C4-2B (cell line): ENCODE results near the gene FBXL4.
A peak's percentile ranks its signal among the peaks of the same experiment; 100 is the strongest.

Experiments
- H3K27ac ChIP-seq: fragments of 450-650 bp; 2 replicates; pipeline ENCODE4 v1.5.1; 2017
- ZFX ChIP-seq: fragments of 450-650 bp; IDR thresholded peaks from 2 replicates; pipeline ENCODE4 v1.6.1; 2017
- TF ChIP-seq, protein P1 (sequence below): fragments of 450-650 bp; conservative IDR thresholded peaks from 2 replicates; pipeline ENCODE4 v1.5.1; 2017; ENCODE audit warnings: mild to moderate bottlenecking

FBXL4 gene

DNA sequence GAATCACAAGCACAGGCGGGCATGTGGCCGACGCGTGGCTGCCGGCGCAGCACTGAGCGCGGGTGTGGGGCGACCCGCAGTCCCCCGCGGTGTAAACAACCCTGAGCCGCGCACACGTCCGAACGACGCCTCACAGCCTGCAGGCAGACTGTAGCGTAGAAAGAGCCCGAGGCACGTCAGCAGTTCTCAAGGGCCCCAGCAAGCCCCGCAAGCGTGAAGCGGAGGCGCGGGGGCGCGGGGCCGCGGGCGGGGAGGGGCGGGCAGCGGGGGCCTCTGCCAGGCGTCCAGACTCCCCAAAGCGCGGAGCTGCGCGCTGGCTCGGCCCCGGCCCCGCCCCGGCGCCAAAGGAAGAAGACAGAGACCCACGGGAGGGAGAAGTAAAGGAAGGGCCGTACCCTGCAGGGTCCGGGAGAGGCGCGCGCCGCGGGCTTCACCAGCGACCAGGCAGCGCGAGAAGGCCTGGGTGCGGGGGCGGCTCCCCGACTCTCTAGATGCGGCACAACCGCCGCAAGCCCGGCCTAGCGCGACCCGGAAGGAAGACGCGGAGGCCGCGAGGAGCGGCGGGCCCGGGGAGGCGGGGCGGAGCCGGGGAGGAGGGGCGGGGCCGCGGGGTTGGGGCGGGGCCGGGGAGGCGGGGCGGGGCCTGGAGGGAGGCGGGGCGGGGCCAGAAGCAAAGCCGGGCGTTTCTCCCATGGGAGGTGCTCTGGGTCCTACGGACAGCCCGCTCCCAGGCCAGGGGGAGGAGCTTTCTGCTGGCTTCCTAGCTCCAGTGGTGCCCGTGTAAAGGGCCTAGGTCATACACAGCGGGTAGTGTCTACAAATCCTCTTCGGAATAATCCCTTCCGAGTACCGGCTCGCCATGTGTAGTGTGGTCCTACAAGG is at the start of gene FBXL4:
Gene FBXL4 (minus strand): TSS at position 536 of the 882 bp plus-strand sequence. CDS start 20,958 bp downstream, outside the sequence.
- peak within 1 kb of the TSS; percentile 68 for H3K27ac ChIP-seq
- TF ChIP-seq, protein P1, sequence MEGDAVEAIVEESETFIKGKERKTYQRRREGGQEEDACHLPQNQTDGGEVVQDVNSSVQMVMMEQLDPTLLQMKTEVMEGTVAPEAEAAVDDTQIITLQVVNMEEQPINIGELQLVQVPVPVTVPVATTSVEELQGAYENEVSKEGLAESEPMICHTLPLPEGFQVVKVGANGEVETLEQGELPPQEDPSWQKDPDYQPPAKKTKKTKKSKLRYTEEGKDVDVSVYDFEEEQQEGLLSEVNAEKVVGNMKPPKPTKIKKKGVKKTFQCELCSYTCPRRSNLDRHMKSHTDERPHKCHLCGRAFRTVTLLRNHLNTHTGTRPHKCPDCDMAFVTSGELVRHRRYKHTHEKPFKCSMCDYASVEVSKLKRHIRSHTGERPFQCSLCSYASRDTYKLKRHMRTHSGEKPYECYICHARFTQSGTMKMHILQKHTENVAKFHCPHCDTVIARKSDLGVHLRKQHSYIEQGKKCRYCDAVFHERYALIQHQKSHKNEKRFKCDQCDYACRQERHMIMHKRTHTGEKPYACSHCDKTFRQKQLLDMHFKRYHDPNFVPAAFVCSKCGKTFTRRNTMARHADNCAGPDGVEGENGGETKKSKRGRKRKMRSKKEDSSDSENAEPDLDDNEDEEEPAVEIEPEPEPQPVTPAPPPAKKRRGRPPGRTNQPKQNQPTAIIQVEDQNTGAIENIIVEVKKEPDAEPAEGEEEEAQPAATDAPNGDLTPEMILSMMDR = no peak
- TF ChIP-seq ZFX = peak; percentile 77

DNA sequence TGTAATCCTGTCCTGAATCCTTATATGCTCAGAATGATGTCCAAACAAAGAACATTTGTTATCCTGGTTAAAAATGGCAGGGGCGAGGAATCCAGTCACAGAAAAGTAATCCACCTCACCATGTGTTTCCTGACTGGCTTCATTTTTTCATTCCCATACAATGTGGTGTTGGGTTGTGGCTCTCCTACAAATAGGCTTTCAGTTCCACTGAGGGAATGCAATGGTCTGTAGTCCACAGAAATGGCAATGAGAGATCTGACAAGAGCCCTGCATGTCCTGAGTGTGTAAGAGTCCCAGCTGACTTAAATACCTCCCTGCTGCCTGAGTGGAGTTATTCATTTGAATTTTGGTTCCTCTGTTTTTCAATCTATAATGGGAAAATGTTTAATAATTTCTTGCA is 47.4 kb upstream of the FBXL4 start:
- TF ChIP-seq, protein P1 = no peak
- no peak for TF ChIP-seq ZFX
- H3K27ac ChIP-seq = no peak overlapping the region

DNA sequence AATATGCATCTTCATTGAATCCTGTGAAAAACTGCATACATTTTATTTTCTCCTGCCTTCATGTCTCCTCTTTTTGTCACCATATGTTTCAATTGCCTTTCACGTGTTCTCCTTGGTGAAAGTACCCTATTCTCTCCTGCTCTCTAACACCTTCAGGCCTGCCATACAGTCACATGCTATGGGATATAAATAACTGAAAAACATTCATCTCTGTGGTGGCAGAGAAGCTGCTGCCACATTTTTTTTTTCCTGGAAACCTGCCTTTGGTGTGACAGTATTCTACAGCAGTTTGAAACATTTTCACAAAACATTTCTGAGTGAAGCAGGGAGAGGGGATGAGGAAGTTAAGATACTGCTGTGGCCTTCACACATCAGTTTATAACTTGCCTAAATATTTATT is 44.8 kb upstream of the FBXL4 start:
- H3K27ac ChIP-seq = no peak overlapping the region
- TF ChIP-seq, protein P1 = no peak

GRCh38 chr6:98986071-98986615 is 38.4 kb upstream of the FBXL4 start:
- TF ChIP-seq, protein P1 = no peak
- no peak for TF ChIP-seq ZFX
- no peak overlapping the region for H3K27ac ChIP-seq

GRCh38 chr6:98985391-98985790 is 37.6 kb upstream of the FBXL4 start:
- TF ChIP-seq, protein P1 = no peak
- TF ChIP-seq ZFX = no peak
- H3K27ac ChIP-seq = no peak overlapping the region

DNA sequence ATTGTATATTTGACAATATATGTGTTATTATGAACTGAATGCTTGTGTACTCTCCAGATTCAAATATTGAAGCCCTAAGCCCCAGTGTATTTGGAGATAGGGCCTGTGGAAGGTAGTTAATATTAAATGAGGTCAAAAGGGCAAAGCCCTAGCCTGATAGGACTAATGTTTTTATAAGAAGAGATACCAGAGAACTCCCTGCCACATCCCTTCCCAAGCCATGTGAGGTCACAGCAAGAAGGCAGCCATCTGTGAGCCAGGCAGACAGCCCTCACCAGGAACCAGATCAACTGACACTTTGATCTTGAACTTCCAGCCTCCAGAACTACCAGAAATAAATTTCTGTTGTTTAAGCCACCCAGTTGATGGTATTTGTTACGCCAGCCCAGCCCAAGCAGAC is 36.4 kb upstream of the FBXL4 start:
- H3K27ac ChIP-seq = no peak overlapping the region
- TF ChIP-seq ZFX = no peak
- TF ChIP-seq, protein P1 = no peak

DNA sequence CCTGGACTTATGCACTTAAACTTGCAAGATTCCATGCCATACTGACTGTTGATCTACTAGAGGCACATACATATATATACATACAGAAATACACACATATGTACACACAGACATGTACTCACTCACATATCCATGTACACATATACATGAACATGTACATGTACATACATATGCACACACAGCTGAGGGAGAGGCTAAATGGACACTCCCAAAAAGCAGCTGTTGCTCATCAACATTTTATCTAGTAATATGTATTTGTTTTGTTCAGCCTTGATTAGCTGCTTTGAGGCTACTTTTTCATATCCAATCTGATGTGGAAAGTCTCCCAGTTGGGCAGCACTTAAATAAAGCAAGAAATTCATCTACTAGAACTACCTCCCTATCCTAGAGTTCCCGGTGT is 33.7 kb upstream of the FBXL4 start:
- no peak overlapping the region for H3K27ac ChIP-seq
- TF ChIP-seq, protein P1 = no peak
- TF ChIP-seq ZFX = no peak
